Measurements from ENCODE around the gene FAM219A.

FAM219A gene

GRCh38 chr9:34392511-34392910, 65.9 kb downstream of the FAM219A start:
- in situ Hi-C loops (cut with MboI; ENCODE audit: low pct_unique_long_range_greater_than_20kb, low sequenced_read_pairs, unreplicated experiment), result no loop called here
- TF ChIP-seq, protein P1, sequence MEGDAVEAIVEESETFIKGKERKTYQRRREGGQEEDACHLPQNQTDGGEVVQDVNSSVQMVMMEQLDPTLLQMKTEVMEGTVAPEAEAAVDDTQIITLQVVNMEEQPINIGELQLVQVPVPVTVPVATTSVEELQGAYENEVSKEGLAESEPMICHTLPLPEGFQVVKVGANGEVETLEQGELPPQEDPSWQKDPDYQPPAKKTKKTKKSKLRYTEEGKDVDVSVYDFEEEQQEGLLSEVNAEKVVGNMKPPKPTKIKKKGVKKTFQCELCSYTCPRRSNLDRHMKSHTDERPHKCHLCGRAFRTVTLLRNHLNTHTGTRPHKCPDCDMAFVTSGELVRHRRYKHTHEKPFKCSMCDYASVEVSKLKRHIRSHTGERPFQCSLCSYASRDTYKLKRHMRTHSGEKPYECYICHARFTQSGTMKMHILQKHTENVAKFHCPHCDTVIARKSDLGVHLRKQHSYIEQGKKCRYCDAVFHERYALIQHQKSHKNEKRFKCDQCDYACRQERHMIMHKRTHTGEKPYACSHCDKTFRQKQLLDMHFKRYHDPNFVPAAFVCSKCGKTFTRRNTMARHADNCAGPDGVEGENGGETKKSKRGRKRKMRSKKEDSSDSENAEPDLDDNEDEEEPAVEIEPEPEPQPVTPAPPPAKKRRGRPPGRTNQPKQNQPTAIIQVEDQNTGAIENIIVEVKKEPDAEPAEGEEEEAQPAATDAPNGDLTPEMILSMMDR (IDR thresholded peaks at IDR 0.05; ENCODE audit: extremely low read depth, insufficient read depth, missing control alignments), result no peak

DNA sequence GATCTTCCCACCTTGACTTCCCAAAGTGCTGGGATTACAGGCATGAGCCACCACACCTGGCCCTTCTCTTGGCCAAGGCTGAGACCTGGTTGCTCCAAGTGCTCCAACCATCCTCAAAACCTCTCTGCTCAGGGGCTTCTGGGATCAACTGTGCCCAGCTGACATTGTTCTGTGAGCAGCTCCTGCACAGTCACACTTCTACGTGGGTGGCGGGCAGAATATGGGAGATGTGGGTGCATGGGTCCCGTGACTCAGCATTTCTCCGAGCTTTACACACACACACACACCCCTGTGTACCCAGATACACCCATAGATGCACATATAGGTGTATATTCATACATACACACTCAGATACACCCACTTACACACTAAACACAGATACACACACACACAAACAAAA, 71.1 kb downstream of the FAM219A start:
- DNase-seq (ENCODE audit: low spot score), result no peak
- in situ Hi-C loops (cut with MboI; ENCODE audit: low pct_unique_long_range_greater_than_20kb, low sequenced_read_pairs, unreplicated experiment), result no loop called here
- TF ChIP-seq, protein P1 (IDR thresholded peaks at IDR 0.05; ENCODE audit: extremely low read depth, insufficient read depth, missing control alignments), result no peak

More at GRCh38 chr9:34392511-34392910, 65.9 kb downstream of the FAM219A start:
- no peak for DNase-seq (ENCODE audit: low spot score)

GRCh38 chr9:34386656-34387055, 71.7 kb downstream of the FAM219A start:
- DNase-seq (ENCODE audit: low spot score), result no peak
- TF ChIP-seq, protein P1 (IDR thresholded peaks at IDR 0.05; ENCODE audit: extremely low read depth, insufficient read depth, missing control alignments), result no peak
- in situ Hi-C loops (cut with MboI; ENCODE audit: low pct_unique_long_range_greater_than_20kb, low sequenced_read_pairs, unreplicated experiment), result no loop called here

- in situ Hi-C loops (cut with MboI; ENCODE audit: low pct_unique_long_range_greater_than_20kb, low sequenced_read_pairs, unreplicated experiment), result no loop called here
- no peak for DNase-seq (ENCODE audit: low spot score)
- TF ChIP-seq, protein P1 (IDR thresholded peaks at IDR 0.05; ENCODE audit: extremely low read depth, insufficient read depth, missing control alignments), result no peak
Observed at GRCh38 chr9:34385561-34386230, 72.7 kb downstream of the FAM219A start.

DNA sequence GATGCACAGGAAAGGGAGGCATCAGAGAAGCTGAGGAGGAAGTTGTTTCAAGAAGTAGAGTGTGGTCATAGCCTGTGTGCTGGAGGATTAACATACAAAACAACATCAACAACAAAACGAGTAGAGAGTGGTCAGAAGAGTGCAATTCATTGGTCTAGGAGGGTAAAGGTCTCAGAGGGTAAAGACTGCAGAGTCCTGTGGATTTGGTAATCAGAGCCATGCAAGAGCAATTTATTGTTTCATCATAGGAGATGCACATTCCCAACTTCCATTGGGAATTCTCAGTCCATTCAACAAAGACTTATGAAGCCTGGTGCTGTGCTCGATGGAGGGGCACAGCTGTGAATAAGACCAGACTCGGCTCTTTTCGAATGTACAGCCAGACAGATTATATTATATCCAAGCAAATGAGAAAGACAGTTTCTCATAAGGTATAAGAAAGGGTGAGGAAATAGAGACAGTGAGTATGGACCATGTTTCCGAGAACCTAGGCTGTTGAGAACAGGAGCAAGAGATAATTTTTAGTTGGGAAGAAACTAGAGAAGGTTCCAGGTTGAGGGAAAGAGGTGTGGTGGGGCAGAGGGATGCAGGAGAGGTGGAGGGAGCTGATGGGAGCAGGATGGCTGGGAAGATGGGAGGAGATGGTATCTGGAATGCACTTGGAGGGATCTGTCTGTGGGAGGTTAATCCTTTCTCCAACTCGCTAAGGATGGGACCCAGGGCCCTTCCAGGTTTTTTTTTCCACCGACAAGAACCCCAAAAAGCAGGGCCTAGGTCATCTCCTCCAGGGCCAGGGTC, 73.8 kb downstream of the FAM219A start:
- in situ Hi-C loops (cut with MboI; ENCODE audit: low pct_unique_long_range_greater_than_20kb, low sequenced_read_pairs, unreplicated experiment), result no loop called here
- TF ChIP-seq, protein P1 (IDR thresholded peaks at IDR 0.05; ENCODE audit: extremely low read depth, insufficient read depth, missing control alignments), result no peak
- DNase-seq (ENCODE audit: low spot score), result no peak

- TF ChIP-seq, protein P1 (IDR thresholded peaks at IDR 0.05; ENCODE audit: extremely low read depth, insufficient read depth, missing control alignments), result no peak
- no peak for DNase-seq (ENCODE audit: low spot score)
- in situ Hi-C loops (cut with MboI; ENCODE audit: low pct_unique_long_range_greater_than_20kb, low sequenced_read_pairs, unreplicated experiment), result no loop called here
Observed at GRCh38 chr9:34383904-34384303, 74.5 kb downstream of the FAM219A start.

All from GM13977 (cell line).